8988T (cell line): Measurements from ENCODE around the gene PRKG1.
"Not testable (repeated sequence)": the region's sequence is repeated elsewhere in the genome, so short reads cannot be mapped to it uniquely, and the experiment has no call there.

Experiments used
- DNase-seq: peaks from one replicate; pipeline ENCODE4 v3.0.0; 2011

The PRKG1 gene

DNA sequence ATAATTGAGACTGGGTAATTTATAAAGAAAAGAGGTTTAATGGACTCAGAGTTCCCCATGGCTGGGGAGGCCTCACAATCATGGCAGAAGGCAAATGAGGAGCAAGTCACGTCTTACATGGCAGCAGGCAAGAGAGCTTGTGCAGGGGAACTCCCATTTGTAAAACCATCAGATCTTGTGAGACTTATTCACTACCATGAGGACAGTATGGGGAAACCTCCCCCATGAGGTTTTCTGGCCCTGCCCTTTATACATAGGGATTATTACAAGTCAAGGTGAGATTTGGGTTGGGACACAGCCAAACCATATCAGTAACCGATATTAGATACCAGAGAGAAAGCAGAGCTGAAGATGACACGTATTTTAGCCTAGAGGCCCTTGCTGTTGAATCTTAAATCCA lies 267.5 kb downstream of the PRKG1 start:
- not testable (repeated sequence) for DNase-seq

DNA sequence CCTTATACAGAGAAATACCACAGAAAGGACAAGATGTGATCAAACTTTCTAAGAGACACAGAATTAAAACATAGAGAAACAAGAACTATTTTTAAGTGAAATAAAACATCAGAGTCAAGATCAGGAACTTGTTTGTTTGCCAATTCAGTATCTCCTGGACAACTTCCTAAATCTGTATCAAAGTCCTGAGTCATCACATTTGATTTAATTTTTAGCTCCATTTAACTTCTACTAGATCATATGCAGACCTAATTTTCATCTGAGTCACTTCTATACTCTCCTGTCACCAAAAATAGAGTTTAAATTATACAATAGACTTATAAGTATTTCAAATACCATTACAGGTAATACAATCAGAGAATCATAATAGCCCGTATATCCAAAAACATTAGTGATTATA lies 268.1 kb downstream of the PRKG1 start:
- no peak for DNase-seq

DNA sequence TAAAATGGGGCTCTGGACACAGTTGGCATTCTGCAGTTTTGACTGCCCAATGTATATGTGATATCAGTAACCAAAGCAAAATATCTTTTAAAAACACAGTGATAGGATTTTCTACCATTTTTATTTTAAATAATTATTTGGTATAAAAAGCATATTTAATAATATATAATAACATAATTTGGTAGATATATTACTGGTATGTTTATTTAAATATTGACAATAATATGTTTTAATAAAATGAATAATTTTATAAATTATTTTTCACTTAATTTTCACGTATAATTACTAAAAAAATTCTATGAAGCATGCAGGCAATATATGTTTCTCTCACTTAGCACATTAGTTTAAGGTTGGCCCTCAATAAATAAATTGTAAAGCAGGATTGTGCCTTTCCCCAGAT lies 269.1 kb downstream of the PRKG1 start:
- DNase-seq = no peak

DNA sequence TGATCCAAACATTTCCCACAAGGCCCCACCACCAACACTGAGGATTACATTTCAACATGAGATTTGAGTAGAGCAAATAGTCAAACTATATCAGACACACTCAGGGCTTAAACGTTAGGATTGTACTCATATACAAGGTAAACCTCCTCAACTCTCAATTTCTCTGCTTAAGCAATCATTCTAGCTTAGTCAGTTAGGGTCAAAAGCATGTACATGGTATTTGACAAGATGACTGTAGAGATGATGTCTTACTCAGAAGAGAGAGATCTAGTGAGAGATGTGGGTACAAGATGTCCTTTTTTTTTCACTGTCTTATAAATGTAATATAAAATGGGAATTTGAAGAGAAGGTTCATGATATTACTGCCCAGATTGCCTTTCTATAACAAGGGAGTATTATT lies 270.1 kb downstream of the PRKG1 start:
- no peak for DNase-seq

DNA sequence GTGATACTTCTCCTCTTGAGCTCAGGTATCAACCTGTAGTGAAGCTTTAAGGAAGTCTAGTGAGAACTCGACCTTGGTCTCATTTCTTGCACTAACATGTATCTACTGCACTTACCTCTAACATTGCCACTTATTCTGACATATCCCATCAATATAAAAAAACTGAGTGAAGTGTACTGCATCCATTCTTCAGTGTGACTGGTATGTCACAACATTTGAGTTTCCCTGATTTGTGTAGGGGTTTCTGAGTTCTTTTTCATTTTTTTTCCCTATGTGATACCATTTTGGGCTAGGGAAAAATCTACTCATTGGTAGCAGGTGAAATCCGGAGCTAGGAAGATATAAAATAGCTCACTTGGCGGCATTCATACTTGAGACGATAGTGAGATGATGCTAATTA lies 274.3 kb downstream of the PRKG1 start:
- DNase-seq = no peak

DNA sequence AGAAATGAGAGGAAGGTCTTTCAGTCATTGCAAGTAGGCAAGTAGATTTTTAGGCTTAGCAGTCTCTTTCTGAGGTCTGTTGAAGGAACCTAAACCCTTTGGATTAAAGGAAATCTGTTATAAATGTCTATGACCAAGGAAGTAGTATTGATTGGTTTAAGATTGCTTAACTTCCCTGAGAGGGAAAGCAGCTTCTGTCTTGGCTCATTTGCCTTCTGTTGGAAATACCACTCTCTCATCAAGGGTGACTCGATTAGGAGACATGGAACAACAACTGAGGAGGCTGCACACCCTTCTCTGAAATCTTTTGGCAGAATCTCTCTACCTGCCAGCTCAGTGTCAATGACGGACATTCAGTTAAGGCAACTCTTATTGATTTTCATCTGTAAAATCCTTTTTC lies 282.9 kb downstream of the PRKG1 start:
- no peak for DNase-seq

DNA sequence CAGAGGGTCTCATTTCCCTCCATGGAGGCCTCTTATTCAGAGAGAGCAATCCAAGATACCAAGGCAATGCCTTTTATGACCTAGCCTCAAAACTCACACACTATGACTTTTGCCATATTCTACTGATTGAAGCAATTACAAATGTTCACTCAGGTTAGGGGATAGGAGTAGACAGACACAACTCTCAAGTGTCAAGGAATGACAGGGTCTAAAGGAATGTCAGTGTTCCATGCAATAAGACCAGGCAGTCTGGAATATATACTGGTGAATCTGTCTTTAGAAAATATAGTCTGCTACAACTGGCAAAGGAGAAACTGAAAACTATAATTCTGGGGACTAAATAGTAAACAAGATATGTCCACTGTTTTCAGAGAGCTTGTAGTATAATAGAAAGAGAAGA lies 283.9 kb downstream of the PRKG1 start:
- DNase-seq = no peak

DNA sequence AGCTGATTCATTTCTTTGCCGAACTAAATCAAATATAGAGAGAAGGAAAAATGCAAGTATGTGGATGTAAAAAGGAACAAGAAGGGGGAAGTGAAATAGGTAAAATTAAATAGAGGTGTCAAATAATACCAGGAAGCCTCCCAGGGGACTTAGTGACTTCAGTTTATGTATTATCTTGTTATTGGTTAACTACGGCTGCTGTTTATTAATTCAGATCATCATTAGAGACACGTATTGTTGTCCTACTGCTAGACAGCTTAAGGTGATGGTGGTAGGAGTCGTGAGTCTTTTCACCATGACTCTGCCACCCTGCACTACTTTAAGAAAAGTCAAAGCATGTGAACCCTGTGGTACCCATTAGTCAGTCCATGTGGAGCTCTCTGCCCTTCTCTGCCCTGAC lies 289.1 kb downstream of the PRKG1 start:
- no peak for DNase-seq

DNA sequence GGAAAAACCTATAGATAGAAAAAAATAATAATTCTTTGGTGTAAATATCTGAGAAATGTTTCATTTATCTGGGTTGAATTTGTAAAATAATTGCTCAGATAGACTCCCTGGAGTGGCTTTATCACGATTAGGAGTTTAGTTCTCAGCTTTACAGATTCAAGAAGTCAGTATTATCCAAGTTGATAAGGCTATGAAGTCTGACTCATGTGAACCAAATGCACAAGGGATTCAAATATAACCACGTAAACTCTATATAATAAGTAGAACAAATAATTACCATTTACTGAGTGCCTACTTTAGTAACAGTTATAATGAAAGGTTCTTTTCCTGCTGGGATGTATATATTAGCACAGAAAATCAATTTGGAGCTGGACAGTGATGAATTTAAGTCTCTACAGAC lies 290.4 kb downstream of the PRKG1 start:
- no peak for DNase-seq

DNA sequence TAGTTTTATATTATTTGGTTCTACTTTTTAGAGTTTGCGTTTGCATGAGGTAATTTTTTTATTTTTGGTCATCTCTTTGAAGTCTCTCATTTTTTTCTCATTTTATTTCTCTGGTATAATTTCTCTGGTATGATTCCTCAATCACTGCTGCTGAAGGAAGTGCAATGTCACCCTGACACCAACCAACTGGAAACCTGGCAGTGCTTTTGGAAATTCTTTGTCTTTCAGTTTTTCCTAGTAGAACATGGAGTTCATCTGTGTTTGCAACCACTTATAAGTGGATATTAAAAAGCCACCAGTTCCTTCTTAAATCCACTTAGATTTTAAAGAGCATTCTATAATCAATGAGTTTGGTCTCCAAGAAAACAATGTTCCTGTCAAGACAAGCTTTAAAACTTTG lies 291.8 kb downstream of the PRKG1 start:
- DNase-seq = no peak

DNA sequence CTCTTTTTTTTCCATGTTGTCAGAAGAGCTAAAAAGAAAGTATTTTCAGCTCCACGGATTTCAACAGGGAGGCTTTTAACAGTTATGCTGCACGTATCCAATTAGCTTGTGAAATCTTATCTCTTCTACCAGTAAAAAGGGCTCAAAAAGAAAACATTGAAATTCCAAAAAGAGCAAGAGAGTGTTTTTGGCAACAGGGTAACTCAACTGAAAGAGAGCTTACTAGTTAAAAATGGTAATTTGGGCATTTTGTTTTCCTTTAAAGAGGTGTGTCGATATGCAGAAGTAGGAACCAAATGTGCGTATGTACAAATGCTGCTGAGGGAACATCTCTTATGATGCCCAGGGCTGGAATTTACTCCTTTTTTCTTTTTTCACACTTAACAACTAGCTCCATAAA lies 292.8 kb downstream of the PRKG1 start:
- no peak for DNase-seq

DNA sequence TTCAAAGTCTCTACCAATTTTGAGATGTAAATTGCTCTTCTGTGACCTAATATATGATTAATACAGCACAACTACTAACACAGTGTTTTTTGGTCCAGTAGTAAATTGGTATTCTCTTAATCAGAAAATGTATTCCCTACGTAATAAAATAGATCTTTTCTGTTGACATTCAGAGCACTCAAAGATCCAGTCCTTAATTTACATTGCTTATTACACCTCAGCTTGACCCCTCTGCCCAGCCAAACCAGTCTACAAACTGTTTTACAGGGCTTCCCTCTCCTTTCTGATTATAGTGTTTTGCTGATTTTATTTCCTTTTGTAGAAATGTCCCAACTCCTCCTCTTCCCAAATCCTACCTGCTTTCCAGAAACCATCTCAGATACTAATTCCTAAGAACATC lies 293.4 kb downstream of the PRKG1 start:
- no peak for DNase-seq

DNA sequence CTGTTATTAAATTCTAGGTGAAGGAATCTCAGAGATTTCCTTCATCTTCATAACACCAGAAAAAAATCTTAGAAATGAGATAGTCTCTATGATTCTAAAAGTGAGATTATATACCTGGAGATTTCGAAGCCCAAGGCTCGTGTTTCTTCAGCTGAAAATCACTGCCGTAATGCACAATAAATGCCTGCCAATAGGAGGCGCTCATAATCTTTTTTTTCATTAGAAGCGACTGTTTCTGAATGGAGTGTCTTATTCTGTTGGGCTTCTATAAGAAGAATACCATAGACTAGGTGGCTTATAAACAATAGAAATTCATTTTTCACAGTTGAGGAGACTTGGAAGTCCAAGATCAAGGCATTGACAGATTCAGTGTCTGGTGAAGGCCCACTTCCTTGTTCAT lies 294.7 kb downstream of the PRKG1 start:
- DNase-seq = no peak

DNA sequence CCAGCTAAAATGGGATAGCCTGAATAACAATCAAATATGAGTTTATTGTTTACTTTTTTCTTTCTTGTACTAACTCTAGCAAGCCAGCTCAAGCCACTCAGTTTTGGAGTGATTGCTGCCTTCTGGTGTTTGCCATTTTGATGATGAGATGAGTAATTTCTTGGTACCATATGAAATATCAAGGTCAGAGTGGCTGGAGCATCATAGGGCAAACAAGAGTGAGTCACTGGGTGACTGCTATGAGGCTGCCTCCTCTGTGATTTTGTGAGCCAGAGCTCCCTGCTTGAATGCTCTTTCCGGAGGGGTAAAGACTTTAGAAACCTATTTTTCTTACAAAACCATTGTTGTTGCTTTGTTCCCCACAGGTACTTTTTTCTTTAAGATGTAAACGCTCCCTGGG lies 295.6 kb downstream of the PRKG1 start:
- no peak for DNase-seq

DNA sequence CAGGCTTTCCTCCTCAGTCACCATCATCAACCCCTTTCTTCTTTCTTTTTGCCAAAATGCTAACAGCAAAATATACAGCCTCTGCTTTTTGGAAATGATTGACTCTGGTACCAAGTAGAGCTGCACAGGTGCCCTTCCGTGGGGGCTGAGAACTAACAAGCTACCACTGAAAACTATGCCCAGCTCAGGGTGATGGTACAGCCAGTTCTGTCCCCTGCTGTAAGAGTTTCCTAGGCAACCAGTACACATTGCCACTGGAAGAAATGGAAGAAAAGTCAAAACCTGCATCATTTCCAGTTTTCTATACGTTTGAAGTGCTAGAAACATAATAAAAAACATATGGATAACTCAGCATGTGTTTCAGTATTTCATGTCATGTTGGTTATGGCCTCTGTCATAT lies 297.5 kb downstream of the PRKG1 start:
- no peak for DNase-seq

DNA sequence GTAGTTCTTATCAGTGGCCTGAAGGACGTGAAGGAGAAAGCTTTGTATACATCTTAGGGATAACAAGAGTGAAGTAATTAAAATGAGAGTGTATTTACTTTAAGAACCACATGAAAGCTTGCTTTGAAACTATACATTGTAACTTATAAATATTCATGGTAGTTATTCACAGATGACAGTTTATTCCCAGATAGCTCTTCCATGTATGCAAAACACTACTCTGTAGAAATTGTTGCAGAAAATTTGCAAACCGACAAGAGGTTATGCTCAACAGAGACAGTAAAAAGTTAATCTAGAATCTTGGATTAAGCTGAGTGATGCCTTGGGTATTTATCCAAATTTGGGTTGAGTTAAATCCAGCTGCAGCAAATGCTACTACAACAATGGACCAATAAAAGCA lies 301.5 kb downstream of the PRKG1 start:
- DNase-seq = no peak

DNA sequence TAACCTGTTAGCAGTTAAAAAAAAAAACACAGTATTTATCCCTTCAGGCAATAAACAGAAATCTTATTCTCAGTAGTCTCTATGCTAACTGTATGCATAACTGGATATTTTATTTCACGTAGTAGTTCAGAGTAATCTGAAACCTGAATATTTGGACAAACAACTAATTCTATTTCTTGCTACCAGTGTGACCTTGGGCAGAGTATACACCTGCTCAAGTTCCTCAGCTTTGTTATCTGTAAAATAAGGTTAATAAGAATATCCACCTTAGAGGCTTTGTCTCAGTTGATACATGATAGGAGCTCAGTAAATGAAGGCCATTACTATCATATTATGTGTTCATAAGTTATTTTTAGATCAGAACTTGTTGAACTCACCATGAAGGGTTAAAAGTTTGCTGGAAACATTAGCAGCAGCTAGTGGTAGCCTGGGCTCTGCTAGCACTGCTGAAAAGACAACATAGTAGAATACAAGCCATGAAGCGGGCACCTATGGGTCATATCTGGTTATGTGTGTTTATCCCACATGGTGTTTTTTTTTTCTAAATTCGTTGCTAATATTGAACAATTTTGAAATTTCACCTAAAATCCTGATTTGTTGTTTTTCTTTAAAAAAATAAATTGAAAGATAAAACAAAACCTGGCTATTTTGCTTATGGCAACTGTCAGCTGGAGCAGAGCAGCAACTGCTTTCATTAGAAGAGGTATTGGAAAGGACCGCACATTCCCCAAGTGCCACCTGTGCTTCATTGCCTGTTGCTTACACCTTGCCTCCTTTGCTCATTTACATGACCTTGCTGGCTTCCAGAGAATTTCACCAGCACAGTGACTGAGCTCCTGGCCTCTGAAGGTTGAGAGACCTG lies 303.0 kb downstream of the PRKG1 start:
- no peak for DNase-seq

DNA sequence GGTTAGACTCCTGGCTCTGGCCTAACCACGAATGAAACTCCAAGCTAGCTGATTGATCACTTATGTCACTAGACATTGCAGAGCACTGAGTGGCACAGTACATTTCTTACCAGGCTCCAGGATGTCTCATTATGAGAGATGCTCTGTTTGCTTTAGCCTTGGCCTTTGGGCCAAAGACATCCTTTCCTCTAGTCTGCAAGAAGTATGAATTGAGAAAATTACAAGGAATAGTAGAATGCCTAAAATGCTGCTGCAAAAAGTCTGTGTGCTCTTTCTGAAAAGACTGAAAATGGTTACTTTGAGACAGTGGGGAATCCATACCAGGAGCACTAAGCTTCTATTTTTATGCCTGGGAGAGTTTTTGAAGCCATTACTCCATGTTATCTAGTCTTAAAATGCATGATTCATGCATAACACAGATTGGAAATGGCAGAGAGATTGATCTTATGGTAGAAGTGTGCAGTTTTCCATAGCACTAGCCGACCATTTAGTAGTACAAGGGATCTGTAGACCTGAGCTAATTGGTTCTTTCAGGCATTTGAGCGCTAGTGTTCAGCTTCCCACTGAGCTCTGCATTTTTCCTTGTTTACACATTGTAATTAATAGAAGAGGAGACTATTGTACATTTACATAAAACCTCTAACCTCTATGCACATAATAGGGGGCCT lies 303.8 kb downstream of the PRKG1 start:
- no peak for DNase-seq

DNA sequence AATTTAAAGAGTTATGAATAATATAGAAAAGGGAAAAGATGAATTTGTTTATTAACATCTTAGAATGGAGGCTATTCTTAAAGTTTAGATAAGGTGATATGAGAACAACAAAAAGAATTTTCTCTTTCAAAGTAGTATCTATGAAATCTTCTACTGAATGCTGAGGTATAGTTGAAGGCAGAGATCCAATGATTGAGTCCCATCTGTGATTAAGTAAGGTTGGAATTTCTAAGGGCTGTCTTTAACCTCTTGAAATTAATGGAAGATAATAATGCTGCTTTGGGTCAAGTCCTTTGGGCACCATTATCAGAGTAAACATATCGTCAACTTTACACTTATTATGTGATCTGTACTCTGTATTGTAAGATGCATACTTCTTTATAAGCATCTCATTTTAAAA lies 307.9 kb downstream of the PRKG1 start:
- DNase-seq = no peak

DNA sequence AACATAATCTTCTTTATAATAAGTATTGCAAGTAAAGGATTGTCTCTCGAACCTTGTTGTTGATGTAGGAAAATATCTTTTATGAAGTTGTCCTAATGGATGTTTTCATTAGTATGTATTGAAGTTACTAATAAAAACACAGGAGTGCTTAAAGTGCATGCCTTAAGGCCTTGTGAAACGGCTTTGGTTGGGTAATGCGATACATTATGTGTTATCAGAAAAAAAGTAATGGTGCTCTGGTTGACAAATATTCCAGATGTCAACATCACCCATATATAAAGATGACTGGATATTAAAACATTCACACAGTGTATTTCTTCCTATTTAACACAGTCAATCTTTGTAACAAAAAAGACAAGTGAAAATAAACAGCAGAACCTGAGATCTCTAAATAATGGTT lies 310.7 kb downstream of the PRKG1 start:
- DNase-seq = no peak

DNA sequence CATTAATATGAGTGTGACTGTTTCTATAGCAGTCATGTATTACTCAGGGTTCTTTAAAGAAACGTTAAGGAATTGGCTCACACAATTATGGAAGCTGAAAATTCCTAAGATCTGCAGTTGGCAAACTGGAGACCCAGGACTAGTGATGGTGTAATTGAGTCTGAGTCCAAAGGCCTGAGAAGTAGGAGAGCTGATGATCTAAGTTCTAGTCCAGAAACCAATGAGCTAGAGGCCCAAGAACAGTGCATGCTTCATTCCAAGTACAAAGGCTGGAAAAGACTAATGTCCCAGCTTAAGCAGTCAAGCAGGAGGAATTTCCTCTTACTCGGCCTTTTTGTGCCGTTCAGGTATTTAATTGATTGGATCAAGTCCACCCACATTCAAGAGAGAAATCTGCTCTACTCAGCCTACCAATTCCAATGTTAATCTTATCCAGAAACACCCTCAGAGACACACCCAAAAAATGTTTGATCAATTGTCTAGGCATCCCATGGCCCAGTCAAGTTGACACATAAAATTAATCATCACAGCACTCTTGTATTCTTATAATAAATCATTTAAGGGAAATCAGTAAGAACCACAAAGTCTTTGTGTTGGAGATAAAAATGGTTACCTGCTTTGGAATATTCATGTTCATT lies 312.1 kb downstream of the PRKG1 start:
- DNase-seq = no peak

DNA sequence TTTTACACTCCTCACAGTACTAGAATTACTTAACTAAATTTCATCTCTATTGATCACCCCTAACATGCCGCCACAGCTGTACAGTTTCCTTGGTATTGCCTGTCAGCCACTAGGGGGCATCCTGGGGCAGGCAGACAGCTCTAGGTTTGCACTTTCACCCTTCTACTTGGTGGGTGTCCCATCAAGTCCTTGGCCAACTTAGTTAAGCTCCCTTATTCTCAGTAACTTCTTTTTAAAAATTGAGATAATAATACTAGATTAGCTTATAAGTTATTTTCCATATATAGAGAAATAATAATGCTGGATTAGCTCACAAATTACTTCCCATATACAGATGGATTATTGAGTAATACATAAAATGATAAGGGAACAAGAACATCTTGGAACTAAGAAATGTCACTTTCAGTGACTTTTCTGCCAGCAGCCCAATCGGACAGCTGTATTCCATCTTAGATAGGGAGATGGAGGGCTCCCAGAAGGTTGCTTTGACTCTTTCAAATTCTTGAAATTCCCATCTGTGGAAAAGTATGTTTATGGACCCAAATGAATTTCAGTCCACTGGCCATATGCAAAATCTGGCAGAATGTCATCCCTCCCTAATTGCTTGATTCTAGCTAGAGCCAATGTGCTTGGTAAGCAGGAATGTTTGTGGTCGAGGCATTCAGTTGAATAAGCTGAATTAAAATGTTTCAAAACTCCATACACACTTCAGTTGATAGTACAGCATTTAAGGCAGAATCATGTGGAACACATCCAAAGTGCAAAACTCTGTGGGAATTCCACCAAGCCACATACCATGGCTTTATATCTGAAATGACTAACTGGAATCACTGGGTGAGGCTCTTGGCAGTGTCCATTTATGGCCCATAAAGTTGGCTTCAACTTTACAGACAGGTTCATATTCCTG lies 315.4 kb downstream of the PRKG1 start:
- DNase-seq = peak; percentile 31

DNA sequence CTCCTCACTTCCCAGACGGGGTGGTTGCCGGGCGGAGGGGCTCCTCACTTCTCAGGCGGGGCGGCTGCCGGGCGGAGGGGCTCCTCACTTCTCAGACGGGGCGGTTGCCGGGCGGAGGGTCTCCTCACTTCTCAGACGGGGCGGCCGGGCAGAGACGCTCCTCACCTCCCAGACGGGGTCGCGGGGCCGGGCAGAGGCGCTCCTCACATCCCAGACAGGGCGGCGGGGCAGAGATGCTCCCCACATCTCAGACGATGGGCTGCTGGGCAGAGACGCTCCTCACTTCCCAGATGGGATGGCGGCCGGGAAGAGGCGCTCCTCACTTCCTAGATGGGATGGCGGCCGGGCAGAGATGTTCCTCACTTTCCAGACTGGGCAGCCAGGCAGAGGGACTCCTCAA lies 318.7 kb downstream of the PRKG1 start:
- not testable (repeated sequence) for DNase-seq
